Gastroesophageal sphincter (tissue), 3 donors: ENCODE data around the gene IL20RB.

ENCODE experiments used
- CTCF ChIP-seq, 4 experiments: fragments of 200-600 bp in 2 of 4; fragments of 450-650 bp in 2 of 4; sonication (generic) in 1 of 4; IDR thresholded peaks; one replicate each; pipeline ENCODE4 v1.5.1; 2017 to 2019; ENCODE audit warnings: antibody characterized with exemption in 4 of 4, mild to moderate bottlenecking in 2 of 4, moderate library complexity in 2 of 4
- EP300 ChIP-seq: sonication (generic); formaldehyde crosslinking; IDR thresholded peaks from one replicate; pipeline ENCODE4 v1.6.1; 2017; ENCODE audit warnings: antibody characterized with exemption, mild to moderate bottlenecking
- POLR2A ChIP-seq, 2 donors: fragments of 450-650 bp; IDR thresholded peaks; one replicate each; pipeline ENCODE4 v1.6.1; 2017; ENCODE audit warnings: antibody characterized with exemption in 2 of 2, mild to moderate bottlenecking in 2 of 2, moderate library complexity in 1 of 2
- POLR2AphosphoS5 ChIP-seq: sonication (generic); formaldehyde crosslinking; IDR thresholded peaks from one replicate; pipeline ENCODE4 v1.6.1; 2017; ENCODE audit warnings: antibody characterized with exemption

- TF ChIP-seq CTCF (IDR thresholded peaks at IDR 0.05) (no peak), POLR2A (IDR thresholded peaks at IDR 0.05) (no peak), POLR2AphosphoS5 (no peak), EP300 (no peak)
These were observed 41.6 kb upstream of the IL20RB start for GRCh38 chr3:136916223-136916622.
